Neural cell (in vitro differentiated cells): ENCODE results near the gene HDLBP. TPM values are rescaled to one million over a fixed set of nuclear protein-coding genes. Genes with fewer than 3 reads are reported as not detected.

Experiments
- H2AFZ ChIP-seq: fragments of 200-600, 300-800 bp; sonication (generic), shearing (Covaris generic); 2 replicates; pipeline ENCODE4 v1.6.0; 2014; ENCODE audit warnings: low read depth, mild to moderate bottlenecking, antibody characterized with exemption, low read length, moderate library complexity
- H3F3A ChIP-seq: fragments of 200-600 bp; shearing (Covaris generic); 2 replicates; pipeline ENCODE4 v1.6.1; 2016; ENCODE audit warnings: mild to moderate bottlenecking, moderate library complexity, mixed read lengths, antibody characterized with exemption, low read length; ENCODE audit not compliant: insufficient read depth, poor library complexity, severe bottlenecking
- H3K27ac ChIP-seq: fragments of 200-600, 300-800 bp; sonication (generic), shearing (Covaris generic); 2 replicates; pipeline ENCODE4 v1.5.1; 2014; ENCODE audit warnings: mild to moderate bottlenecking, low read length, moderate library complexity
- H3K27me3 ChIP-seq: fragments of 300-800, 200-600 bp; sonication (generic), shearing (Covaris generic); 2 replicates; pipeline ENCODE4 v1.6.0; 2014; ENCODE audit warnings: mild to moderate bottlenecking, low read depth, low read length, moderate library complexity; ENCODE audit not compliant: insufficient read depth
- H3K36me3 ChIP-seq: fragments of 300-800, 200-600 bp; sonication (generic), shearing (Covaris generic); 2 replicates; pipeline ENCODE4 v1.5.1; 2014; ENCODE audit warnings: mild to moderate bottlenecking, antibody characterized with exemption, low read length, moderate library complexity; ENCODE audit not compliant: insufficient read depth
- H3K4me2 ChIP-seq: fragments of 300-800, 200-600 bp; sonication (generic), shearing (Covaris generic); 2 replicates; pipeline ENCODE4 v1.6.0; 2014; ENCODE audit warnings: mild to moderate bottlenecking, low read length
- H3K4me3 ChIP-seq: fragments of 300-800, 200-600 bp; sonication (generic), shearing (Covaris generic); 2 replicates; pipeline ENCODE4 v1.5.1; 2014; ENCODE audit warnings: mild to moderate bottlenecking, low read length, moderate library complexity
- H3K79me2 ChIP-seq: fragments of 200-600 bp; shearing (Covaris generic); replicated peaks from 2 replicates; pipeline ENCODE4 v1.6.0; 2014; ENCODE audit warnings: mild to moderate bottlenecking, low read length, moderate library complexity; ENCODE audit not compliant: insufficient read depth
- H3K9ac ChIP-seq: fragments of 300-800, 200-600 bp; sonication (generic), shearing (Covaris generic); 2 replicates; pipeline ENCODE4 v1.6.1; 2016; ENCODE audit warnings: mild to moderate bottlenecking, low read length, mixed read lengths
- H3K9me2 ChIP-seq: fragments of 200-600 bp; shearing (Covaris generic); 2 replicates; pipeline ENCODE4 v1.6.1; 2016; ENCODE audit warnings: mild to moderate bottlenecking, low read length, mixed read lengths; ENCODE audit not compliant: insufficient read depth
- H3K9me3 ChIP-seq: fragments of 200-600, 300-800 bp; sonication (generic), shearing (Covaris generic); 2 replicates; pipeline ENCODE4 v1.6.1; 2016; ENCODE audit warnings: mild to moderate bottlenecking, mixed run types, low read length, moderate library complexity, mixed read lengths
- H4K20me1 ChIP-seq: fragments of 200-600 bp; shearing (Covaris generic); 2 replicates; pipeline ENCODE4 v1.6.1; 2016; ENCODE audit warnings: mild to moderate bottlenecking, mixed run types; ENCODE audit not compliant: insufficient read depth
- CTCF ChIP-seq: fragments of 450-650 bp; IDR thresholded peaks from 2 replicates; pipeline ENCODE4 v1.5.1; 2014; ENCODE audit warnings: antibody characterized with exemption, mild to moderate bottlenecking, moderate library complexity; ENCODE audit not compliant: poor library complexity, severe bottlenecking
- EP300 ChIP-seq: fragments of 450-650 bp; conservative IDR thresholded peaks from 2 replicates; pipeline ENCODE4 v1.6.1; 2014; ENCODE audit warnings: antibody characterized with exemption, mild to moderate bottlenecking, moderate library complexity; ENCODE audit not compliant: poor library complexity, severe bottlenecking
- EZH2 ChIP-seq: fragments of 200-600, 300-800 bp; shearing (Covaris generic), sonication (generic); IDR thresholded peaks from 2 replicates; pipeline ENCODE4 v1.6.1; 2014; ENCODE audit warnings: antibody characterized with exemption, low read length, borderline replicate concordance, mild to moderate bottlenecking; ENCODE audit not compliant: insufficient read depth, poor library complexity, severe bottlenecking
- MXI1 ChIP-seq: fragments of 450-650 bp; conservative IDR thresholded peaks from 2 replicates; pipeline ENCODE4 v1.6.1; 2014; ENCODE audit warnings: antibody characterized with exemption, mild to moderate bottlenecking; ENCODE audit not compliant: poor library complexity, severe bottlenecking
- POLR2AphosphoS5 ChIP-seq: IDR thresholded peaks from 2 replicates; pipeline ENCODE4 v1.6.1; 2012
- RAD21 ChIP-seq: fragments of 450-650 bp; conservative IDR thresholded peaks from 2 replicates; pipeline ENCODE4 v1.6.1; 2014; ENCODE audit warnings: antibody characterized with exemption, mild to moderate bottlenecking, moderate library complexity
- REST ChIP-seq: IDR thresholded peaks from 2 replicates; pipeline ENCODE4 v1.6.1; 2012; ENCODE audit warnings: borderline replicate concordance
- SMC3 ChIP-seq: fragments of 450-650 bp; conservative IDR thresholded peaks from 2 replicates; pipeline ENCODE4 v1.6.1; 2014; ENCODE audit warnings: antibody characterized with exemption, mild to moderate bottlenecking, moderate library complexity; ENCODE audit not compliant: poor library complexity
- TAF1 ChIP-seq: IDR thresholded peaks from 2 replicates; pipeline ENCODE4 v1.6.1; 2012; ENCODE audit warnings: low read depth
- polyA plus RNA-seq: library from polyadenylated mRNA; depleted of rRNA; stranded (reverse); fragments of >200 nt; gene quantifications from 2 replicates; pipeline ENCODE4 v1.2.3, GENCODE V29; 2014

The HDLBP gene
- polyA plus RNA-seq, 1 donor from 2014 or later, result 61.9 TPM

GRCh38 chr2:241201445-241202267, 113.8 kb downstream of the HDLBP start:
- Histone ChIP-seq H3K4me2 (no peak overlapping the region), H4K20me1 (no peaks in the 10 kb centered on the region), H3K9ac (no peak overlapping the region), H3K9me2 (no peaks in the 10 kb centered on the region), H3K36me3 (no peaks in the 10 kb centered on the region), H3K27me3 (no peaks in the 10 kb centered on the region), H3K27ac (no peak overlapping the region), H3K9me3 (no peaks in the 10 kb centered on the region), H3K79me2 (no peaks in the 10 kb centered on the region), H3K4me3 (no peak overlapping the region), H2AFZ (no peak overlapping the region), H3F3A (no peaks in the 10 kb centered on the region)
- TF ChIP-seq RAD21 (no peak), TAF1 (no peak), SMC3 (no peak), EZH2 (no peak), POLR2AphosphoS5 (no peak), MXI1 (no peak), REST (no peak), CTCF (no peak), EP300 (no peak)

GRCh38 chr2:241200822-241201395, 114.6 kb downstream of the HDLBP start:
- Histone ChIP-seq H3K27me3 (no peaks in the 10 kb centered on the region), H4K20me1 (no peaks in the 10 kb centered on the region), H3K36me3 (no peaks in the 10 kb centered on the region), H3K27ac (no peak overlapping the region), H3K9me2 (no peaks in the 10 kb centered on the region), H3K4me2 (no peak overlapping the region), H3K4me3 (no peak overlapping the region), H2AFZ (no peak overlapping the region), H3K79me2 (no peaks in the 10 kb centered on the region), H3F3A (no peaks in the 10 kb centered on the region), H3K9me3 (no peaks in the 10 kb centered on the region), H3K9ac (no peak overlapping the region)
- TF ChIP-seq RAD21, result no peak
- no peak for TF ChIP-seq CTCF
- TF ChIP-seq POLR2AphosphoS5, result no peak
- no peak for TF ChIP-seq MXI1
- TF ChIP-seq TAF1, result no peak
- TF ChIP-seq SMC3, result no peak
- TF ChIP-seq EP300, result no peak
- TF ChIP-seq EZH2, result no peak
- TF ChIP-seq REST, result no peak
